K562 (cell line): Measurements from ENCODE around the gene PCCA. TPM values are rescaled to one million over a fixed set of nuclear protein-coding genes. Genes with fewer than 3 reads are reported as not detected.

ENCODE experiments used
- ATAC-seq: fragments of 200-7000 bp; cut with Tn5 transposase; 3 replicates; pipeline ENCODE4 v1.9.1; 2020; ENCODE audit warnings: moderate library complexity
- BruUV-seq: library from RNA; stranded (reverse); fragments of 400-500 nt; replicated peaks from 2 replicates; lab custom pipeline; 2021; lab: Mats Ljungman, UMichigan
- CTCF ChIA-PET: fragments of 300-600 bp; formaldehyde crosslinking; extraction: SDS; loops from one replicate; lab custom pipeline; 2021; ENCODE audit warnings: low intra/inter-chr PET ratio; lab: Yijun Ruan, JAX
- POLR2A ChIA-PET: fragments of 300-600, 350-650 bp; sonication (Branson Sonifier 250); formaldehyde crosslinking; extraction: SDS; loops from one replicate; lab custom pipeline; 2021; ENCODE audit warnings: antibody characterized with exemption, inconsistent platforms; lab: Yijun Ruan, JAX
- DNase-seq, 4 experiments: peaks; one replicate each; pipeline versions ENCODE4 v3.0.0 to v3.0.0-alpha.2; 2011 to 2018; ENCODE audit warnings: low spot score in 3 of 4, mixed read lengths in 3 of 4; ENCODE audit errors: extremely low read depth in 1 of 4
- FAIRE-seq: peaks from 2 replicates; lab custom pipeline; 2011; peaks lifted over from hg19 to GRCh38; lab: Jason Lieb, UNC
- H2AFZ ChIP-seq: 2 replicates; pipeline ENCODE4 v1.6.0; 2011; ENCODE audit warnings: low read depth, low read length, control low read depth, inconsistent platforms
- H3K27ac ChIP-seq: fragments of 200-600 bp; 3 replicates; pipeline ENCODE4 v1.8.0; 2011; ENCODE audit warnings: low read depth, mild to moderate bottlenecking, control low read depth, inconsistent platforms, low read length, moderate library complexity, mixed read lengths; ENCODE audit errors: extremely low read depth
- H3K27me3 ChIP-seq, 2 experiments: fragments of 300-600 bp in 1 of 2; 2 replicates in 1 of 2; 3 replicates in 1 of 2; pipeline versions ENCODE4 v1.6.0 to v1.8.0; 2011; ENCODE audit warnings: inconsistent platforms in 2 of 2, low read length in 2 of 2, mild to moderate bottlenecking in 1 of 2, mixed read lengths in 1 of 2, moderate library complexity in 1 of 2; ENCODE audit not compliant: control insufficient read depth in 2 of 2, insufficient read depth in 2 of 2
- H3K36me3 ChIP-seq: fragments of 300-600 bp; 3 replicates; pipeline ENCODE4 v1.8.0; 2011; ENCODE audit warnings: mild to moderate bottlenecking, low read length, inconsistent platforms; ENCODE audit not compliant: control insufficient read depth, insufficient read depth
- H3K4me1 ChIP-seq, 2 experiments: fragments of 200-600 bp in 1 of 2; replicated peaks in 1 of 2; 2 replicates in 1 of 2; 3 replicates in 1 of 2; pipeline versions ENCODE4 v1.5.1 to v1.8.0; 2011; ENCODE audit warnings: inconsistent platforms in 2 of 2, low read length in 2 of 2, mild to moderate bottlenecking in 1 of 2, mixed read lengths in 1 of 2, moderate library complexity in 1 of 2; ENCODE audit not compliant: control insufficient read depth in 2 of 2, insufficient read depth in 2 of 2
- H3K4me2 ChIP-seq: 2 replicates; pipeline ENCODE4 v1.6.1; 2011; ENCODE audit warnings: low read length, control low read depth, inconsistent platforms, mixed read lengths; ENCODE audit not compliant: insufficient read depth
- H3K4me3 ChIP-seq: fragments of 200-600 bp; sonication (generic), shearing (Covaris generic); 2 replicates; pipeline ENCODE4 v1.5.1; 2016; ENCODE audit warnings: control low read depth, inconsistent platforms
- H3K79me2 ChIP-seq: fragments of 200-600 bp; 3 replicates; pipeline ENCODE4 v1.8.0; 2011; ENCODE audit warnings: low read length, inconsistent platforms; ENCODE audit not compliant: control insufficient read depth, insufficient read depth
- H3K9ac ChIP-seq, 2 experiments: 2 replicates each; pipeline versions ENCODE4 v1.6.0 to v1.6.1; 2011; ENCODE audit warnings: low read depth in 2 of 2, low read length in 2 of 2, control low read depth in 1 of 2, inconsistent platforms in 1 of 2, mild to moderate bottlenecking in 1 of 2, mixed read lengths in 1 of 2; ENCODE audit not compliant: insufficient read depth in 1 of 2
- H3K9me1 ChIP-seq: one replicate; pipeline ENCODE4 v1.6.0; 2011; ENCODE audit warnings: inconsistent platforms, mild to moderate bottlenecking, low read length, moderate library complexity; ENCODE audit not compliant: control insufficient read depth, insufficient read depth
- H3K9me3 ChIP-seq: replicated peaks from 2 replicates; pipeline ENCODE4 v1.5.1; 2011; ENCODE audit warnings: low read depth, low read length, inconsistent platforms; ENCODE audit not compliant: control insufficient read depth, insufficient read depth
- H4K20me1 ChIP-seq: replicated peaks from 2 replicates; pipeline ENCODE4 v1.6.1; 2011; ENCODE audit warnings: low read length, inconsistent platforms, mixed read lengths; ENCODE audit not compliant: control insufficient read depth, insufficient read depth
- FOXJ3 ChIP-seq: sonication (generic); formaldehyde crosslinking; IDR thresholded peaks from 2 replicates; pipeline ENCODE4 v1.4.0; 2020; ENCODE audit warnings: mild to moderate bottlenecking, missing genetic modification reagents
- HNRNPL ChIP-seq: fragments of 200-400 bp; formaldehyde crosslinking; IDR thresholded peaks from 2 replicates; pipeline ENCODE4 v1.6.1; 2017; ENCODE audit warnings: low read depth, mild to moderate bottlenecking, low read length
- POLR2G ChIP-seq: fragments of 200-400 bp; formaldehyde crosslinking; IDR thresholded peaks from 2 replicates; pipeline ENCODE4 v1.6.1; 2017; ENCODE audit warnings: low read depth, mild to moderate bottlenecking, antibody characterized with exemption, low read length, moderate library complexity
- PTTG1 ChIP-seq: fragments of 450-650 bp; IDR thresholded peaks from 2 replicates; pipeline ENCODE4 v1.6.1; 2016; ENCODE audit warnings: low read depth, mild to moderate bottlenecking, missing genetic modification characterization, missing compliant biosample characterization
- RBM17 ChIP-seq: fragments of 200-400 bp; formaldehyde crosslinking; IDR thresholded peaks from 2 replicates; pipeline ENCODE4 v1.6.1; 2017; ENCODE audit warnings: low read depth, mild to moderate bottlenecking, low read length, borderline replicate concordance
- SMAD1 ChIP-seq: fragments of 150-350 bp; IDR thresholded peaks from 2 replicates; pipeline ENCODE4 v1.6.1; 2014; ENCODE audit warnings: low read length, low read depth; ENCODE audit not compliant: partially characterized antibody
- SNIP1 ChIP-seq: fragments of 450-650 bp; IDR thresholded peaks from 2 replicates; pipeline ENCODE4 v1.7.1; 2017; ENCODE audit warnings: low read depth, mild to moderate bottlenecking
- ZC3H11A ChIP-seq: IDR thresholded peaks from 2 replicates; pipeline ENCODE4 v1.6.1; 2012; ENCODE audit warnings: low read depth, low read length, improper control_type of control experiment
- ZC3H8 ChIP-seq: fragments of 450-650 bp; IDR thresholded peaks from 2 replicates; pipeline ENCODE4 v1.6.1; 2017
- WGBS: fragments of 100-300 bp; shearing (Covaris generic); methylation state at CpG from one replicate; pipeline ENCODE4 v1.1.6; 2016; ENCODE audit warnings: low coverage, mixed read lengths; ENCODE audit not compliant: insufficient coverage; ENCODE audit errors: missing lambda C conversion rate; 5-methylcytosine and 5-hydroxymethylcytosine counted together
- in situ Hi-C: fragments of 300-500 bp; cut with MboI; formaldehyde crosslinking; loops from 4 replicates; pipeline ENCODE4 v1.15.0; 2018; ENCODE audit warnings: inconsistent platforms, mixed read lengths
- intact Hi-C: fragments of 100-400 bp; cut with micrococcal nuclease; formaldehyde crosslinking; loops from 2 replicates; pipeline ENCODE4 v1.14.2; 2022
- polyA plus RNA-seq, 8 experiments: library from polyadenylated mRNA; depleted of rRNA in 4 of 8; stranded (reverse) in 5 of 8; unstranded in 3 of 8; fragments of >200 nt; fragmentation: Nextera tagmentation in 2 of 8; fragmentation: Illumina TruSeq in 1 of 8; extraction: Ambion mirVana in 2 of 8; extraction: Trizol in 1 of 8; gene quantifications; 2 replicates each; pipeline versions ENCODE4 v1.2.1 to v1.2.3, GENCODE V29; 2011 to 2014; ENCODE audit warnings: inconsistent platforms in 1 of 8, missing spikeins in 1 of 8
- total RNA-seq, 7 experiments: library from RNA; depleted of rRNA in 6 of 7; stranded (reverse); fragments of >200 nt in 6 of 7; fragmentation: Illumina TruSeq in 2 of 7; extraction: Trizol in 2 of 7; gene quantifications; 2 replicates each; pipeline versions ENCODE4 v1.2.1 to v1.2.3, GENCODE V29; 2011 to 2021; ENCODE audit warnings: low replicate concordance in 1 of 7
- TF ChIP-seq, protein P1 (sequence below): sonication (generic); formaldehyde crosslinking; IDR thresholded peaks from 2 replicates; pipeline ENCODE4 v1.8.1; 2023; ENCODE audit warnings: mild to moderate bottlenecking, missing genetic modification reagents
- TF ChIP-seq, protein P2 (sequence below): fragments of 450-650 bp; IDR thresholded peaks from 2 replicates; pipeline ENCODE4 v1.6.1; 2016; ENCODE audit warnings: borderline replicate concordance

Gene PCCA
- total and polyA plus RNA-seq, 9 of the 15 experiments (the other 6 are each of a cell fraction or from before 2014, with no cell fraction given): 5.2 to 14.1 (median 9.7) TPM

DNA sequence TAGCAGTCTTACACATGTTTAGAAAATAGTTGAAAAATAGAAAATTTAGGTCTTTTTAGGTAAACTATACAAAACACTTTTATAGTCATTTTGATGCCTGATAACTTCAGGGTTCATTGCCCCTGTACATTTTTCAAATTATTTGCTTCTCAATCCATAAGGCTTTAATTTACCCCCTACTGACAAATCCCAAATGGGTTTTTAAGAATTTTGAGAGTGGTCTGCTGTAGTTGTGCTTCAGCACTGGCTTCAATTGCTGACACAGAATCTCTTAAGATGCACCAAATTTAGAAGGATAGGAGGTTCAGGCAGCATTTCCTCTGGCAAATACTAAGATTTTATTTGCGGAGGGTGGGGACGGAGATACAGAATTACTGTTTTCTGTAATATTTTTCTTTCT lies 89.4 kb downstream of the PCCA start:
- Histone ChIP-seq H3K9me1 (no peaks in the 10 kb centered on the region), H3K9me3 (no peaks in the 10 kb centered on the region), H3K9ac (no peak overlapping the region), H3K27ac (no peak overlapping the region), H3K27me3 (no peaks in the 10 kb centered on the region), H3K4me2 (no peak overlapping the region), H2AFZ (no peak overlapping the region), H3K79me2 (no peaks in the 10 kb centered on the region), H4K20me1 (no peaks in the 10 kb centered on the region; the same call in 1 of the 2 replicates), H3K36me3 (no peaks in the 10 kb centered on the region), H3K4me3 (no peak overlapping the region), H3K4me1 (no peaks in the 10 kb centered on the region)
- no peak for FAIRE-seq
- BruUV-seq: no TSS peak
- intact Hi-C loops (no loop called here), in situ Hi-C loops (no loop called here)
- no peak for DNase-seq
- ATAC-seq: no peak
- WGBS: 100% methylated on average over 2 of the region's 2 CpGs
- TF ChIP-seq PTTG1: no peak
- TF ChIP-seq, protein P1, sequence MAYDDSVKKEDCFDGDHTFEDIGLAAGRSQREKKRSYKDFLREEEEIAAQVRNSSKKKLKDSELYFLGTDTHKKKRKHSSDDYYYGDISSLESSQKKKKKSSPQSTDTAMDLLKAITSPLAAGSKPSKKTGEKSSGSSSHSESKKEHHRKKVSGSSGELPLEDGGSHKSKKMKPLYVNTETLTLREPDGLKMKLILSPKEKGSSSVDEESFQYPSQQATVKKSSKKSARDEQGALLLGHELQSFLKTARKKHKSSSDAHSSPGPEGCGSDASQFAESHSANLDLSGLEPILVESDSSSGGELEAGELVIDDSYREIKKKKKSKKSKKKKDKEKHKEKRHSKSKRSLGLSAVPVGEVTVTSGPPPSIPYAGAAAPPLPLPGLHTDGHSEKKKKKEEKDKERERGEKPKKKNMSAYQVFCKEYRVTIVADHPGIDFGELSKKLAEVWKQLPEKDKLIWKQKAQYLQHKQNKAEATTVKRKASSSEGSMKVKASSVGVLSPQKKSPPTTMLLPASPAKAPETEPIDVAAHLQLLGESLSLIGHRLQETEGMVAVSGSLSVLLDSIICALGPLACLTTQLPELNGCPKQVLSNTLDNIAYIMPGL: no peak
- no peak for TF ChIP-seq ZC3H11A
- no peak for TF ChIP-seq RBM17
- TF ChIP-seq ZC3H8: no peak
- TF ChIP-seq POLR2G: no peak
- TF ChIP-seq HNRNPL: no peak
- TF ChIP-seq, protein P2, sequence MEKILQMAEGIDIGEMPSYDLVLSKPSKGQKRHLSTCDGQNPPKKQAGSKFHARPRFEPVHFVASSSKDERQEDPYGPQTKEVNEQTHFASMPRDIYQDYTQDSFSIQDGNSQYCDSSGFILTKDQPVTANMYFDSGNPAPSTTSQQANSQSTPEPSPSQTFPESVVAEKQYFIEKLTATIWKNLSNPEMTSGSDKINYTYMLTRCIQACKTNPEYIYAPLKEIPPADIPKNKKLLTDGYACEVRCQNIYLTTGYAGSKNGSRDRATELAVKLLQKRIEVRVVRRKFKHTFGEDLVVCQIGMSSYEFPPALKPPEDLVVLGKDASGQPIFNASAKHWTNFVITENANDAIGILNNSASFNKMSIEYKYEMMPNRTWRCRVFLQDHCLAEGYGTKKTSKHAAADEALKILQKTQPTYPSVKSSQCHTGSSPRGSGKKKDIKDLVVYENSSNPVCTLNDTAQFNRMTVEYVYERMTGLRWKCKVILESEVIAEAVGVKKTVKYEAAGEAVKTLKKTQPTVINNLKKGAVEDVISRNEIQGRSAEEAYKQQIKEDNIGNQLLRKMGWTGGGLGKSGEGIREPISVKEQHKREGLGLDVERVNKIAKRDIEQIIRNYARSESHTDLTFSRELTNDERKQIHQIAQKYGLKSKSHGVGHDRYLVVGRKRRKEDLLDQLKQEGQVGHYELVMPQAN: no peak
- no peak for TF ChIP-seq FOXJ3 (CRISPR knock-in tag)
- no peak for TF ChIP-seq SNIP1
- TF ChIP-seq SMAD1: no peak
- CTCF ChIA-PET: no interaction called here
- POLR2A ChIA-PET: no interaction called here
